ENCODE data around the gene LMO2. TPM values are rescaled to one million over a fixed set of nuclear protein-coding genes. Genes with fewer than 3 reads are reported as not detected.

The LMO2 gene
- total RNA-seq, 4 donors from 2014 or later, result 8.4 to 37.4 (median 19.3) TPM

GRCh38 chr11:33894398-33894746 is 2.5 kb upstream of the LMO2 start:
- TF ChIP-seq POLR2A (IDR thresholded peaks at IDR 0.05), result no peak
- TF ChIP-seq, protein P1, sequence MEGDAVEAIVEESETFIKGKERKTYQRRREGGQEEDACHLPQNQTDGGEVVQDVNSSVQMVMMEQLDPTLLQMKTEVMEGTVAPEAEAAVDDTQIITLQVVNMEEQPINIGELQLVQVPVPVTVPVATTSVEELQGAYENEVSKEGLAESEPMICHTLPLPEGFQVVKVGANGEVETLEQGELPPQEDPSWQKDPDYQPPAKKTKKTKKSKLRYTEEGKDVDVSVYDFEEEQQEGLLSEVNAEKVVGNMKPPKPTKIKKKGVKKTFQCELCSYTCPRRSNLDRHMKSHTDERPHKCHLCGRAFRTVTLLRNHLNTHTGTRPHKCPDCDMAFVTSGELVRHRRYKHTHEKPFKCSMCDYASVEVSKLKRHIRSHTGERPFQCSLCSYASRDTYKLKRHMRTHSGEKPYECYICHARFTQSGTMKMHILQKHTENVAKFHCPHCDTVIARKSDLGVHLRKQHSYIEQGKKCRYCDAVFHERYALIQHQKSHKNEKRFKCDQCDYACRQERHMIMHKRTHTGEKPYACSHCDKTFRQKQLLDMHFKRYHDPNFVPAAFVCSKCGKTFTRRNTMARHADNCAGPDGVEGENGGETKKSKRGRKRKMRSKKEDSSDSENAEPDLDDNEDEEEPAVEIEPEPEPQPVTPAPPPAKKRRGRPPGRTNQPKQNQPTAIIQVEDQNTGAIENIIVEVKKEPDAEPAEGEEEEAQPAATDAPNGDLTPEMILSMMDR (IDR thresholded peaks at IDR 0.05), result no peak
- TF ChIP-seq EP300 (IDR thresholded peaks at IDR 0.05), result no peak
- H3K4me1 ChIP-seq, result peaks cover 0 to 13% (median 3%) of the 10 kb centered on the region in 4 donors
- peak overlapping the region in 2 of 4 donors; percentile 20 for H3K27ac ChIP-seq
- DNase-seq (ENCODE audit: low spot score in 2 of 2), result no peak
- WGBS, 2 donors, result 80 to 82% methylated on average over 4 of the region's 4 CpGs
- no peaks in the 10 kb centered on the region for H3K27me3 ChIP-seq
- H3K9me3 ChIP-seq, result no peaks in the 10 kb centered on the region
- H3K36me3 ChIP-seq, result no peaks in the 10 kb centered on the region
- H3K4me3 ChIP-seq, result peak overlapping the region in 2 of 4 donors; percentile 18 to 26

DNA sequence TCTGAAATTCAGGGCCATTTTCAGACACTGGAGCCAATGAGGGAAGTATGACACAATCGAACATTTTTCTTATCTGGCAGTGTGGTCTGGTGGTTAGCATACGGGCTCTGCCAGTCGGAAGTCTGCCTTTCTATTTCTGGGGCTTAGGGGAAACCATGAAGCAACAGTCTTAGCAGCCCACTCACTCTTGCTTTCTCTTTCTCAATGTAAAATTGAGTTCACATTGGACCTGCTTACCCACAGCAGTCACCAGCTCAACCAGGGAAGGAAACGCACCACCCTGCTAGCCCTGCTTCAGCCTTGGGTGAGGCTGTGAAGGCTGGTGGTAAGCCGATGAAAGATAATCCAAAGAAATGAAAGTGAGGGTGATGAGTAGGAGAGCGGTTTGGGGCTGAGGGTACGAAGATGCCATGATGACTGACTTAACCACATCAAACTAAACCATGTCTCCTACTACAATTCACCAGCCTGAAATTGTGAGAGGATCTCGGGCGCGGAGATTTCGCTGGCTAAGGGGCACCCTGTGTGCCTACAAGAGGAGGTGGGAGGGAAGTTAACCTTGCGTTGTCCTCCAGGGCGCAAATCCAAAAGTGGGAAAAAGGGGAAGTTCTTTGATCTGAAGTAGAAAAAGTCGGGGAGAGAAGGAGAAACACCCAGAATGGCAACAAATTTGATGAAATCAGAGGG is 2.0 kb upstream of the LMO2 start:
- 75 to 82% methylated on average over 14 of the region's 14 CpGs for WGBS, 2 donors
- Histone ChIP-seq H3K4me1 (peaks cover 0 to 8% (median under 1%) of the 10 kb centered on the region in 4 donors), H3K27me3 (no peaks in the 10 kb centered on the region), H3K4me3 (peak overlapping the region in 2 of 4 donors; percentile 18 to 26), H3K27ac (peak overlapping the region in 2 of 4 donors; percentile 20), H3K36me3 (no peaks in the 10 kb centered on the region), H3K9me3 (no peaks in the 10 kb centered on the region)
- no peak for DNase-seq (ENCODE audit: low spot score in 2 of 2)
- TF ChIP-seq POLR2A (IDR thresholded peaks at IDR 0.05), result peak in 1 of 2 donors; percentile 9
- peak in 1 of 2 donors; percentile 24 for TF ChIP-seq EP300 (IDR thresholded peaks at IDR 0.05)
- TF ChIP-seq, protein P1 (IDR thresholded peaks at IDR 0.05), result no peak

GRCh38 chr11:33892906-33893594 is 1.2 kb upstream of the LMO2 start:
- Histone ChIP-seq H3K36me3 (no peaks in the 10 kb centered on the region), H3K9me3 (no peaks in the 10 kb centered on the region), H3K4me1 (peaks cover 0 to 7% (median 0%) of the 10 kb centered on the region in 4 donors), H3K27ac (no peak overlapping the region), H3K27me3 (no peaks in the 10 kb centered on the region), H3K4me3 (no peak overlapping the region)
- TF ChIP-seq EP300 (IDR thresholded peaks at IDR 0.05), result no peak
- WGBS, 2 donors, result 81 to 83% methylated on average over 11 of the region's 11 CpGs
- no peak for DNase-seq (ENCODE audit: low spot score in 2 of 2)

- Histone ChIP-seq H3K27ac (no peak overlapping the region), H3K36me3 (no peaks in the 10 kb centered on the region), H3K27me3 (no peaks in the 10 kb centered on the region), H3K9me3 (no peaks in the 10 kb centered on the region), H3K4me1 (no peaks in the 10 kb centered on the region), H3K4me3 (no peak overlapping the region)
- no peak for DNase-seq (ENCODE audit: low spot score in 2 of 2)
- TF ChIP-seq, protein P1 (IDR thresholded peaks at IDR 0.05), result no peak
- TF ChIP-seq POLR2A (IDR thresholded peaks at IDR 0.05) (no peak), EP300 (IDR thresholded peaks at IDR 0.05) (no peak)
- 86 to 97% methylated on average over 3 of the region's 3 CpGs for WGBS, 2 donors
Observed at GRCh38 chr11:33889821-33890378, 2.0 kb downstream of the LMO2 start.

- H3K36me3 ChIP-seq, result no peaks in the 10 kb centered on the region
- TF ChIP-seq, protein P1 (IDR thresholded peaks at IDR 0.05), result no peak
- no peak for TF ChIP-seq EP300 (IDR thresholded peaks at IDR 0.05)
- no peak for TF ChIP-seq POLR2A (IDR thresholded peaks at IDR 0.05)
- no peak for DNase-seq (ENCODE audit: low spot score in 2 of 2)
- no peak overlapping the region for H3K27ac ChIP-seq
- no peaks in the 10 kb centered on the region for H3K4me1 ChIP-seq
- no peak overlapping the region for H3K4me3 ChIP-seq
- H3K27me3 ChIP-seq, result no peaks in the 10 kb centered on the region
- 80% methylated on average over 6 of the region's 6 CpGs for WGBS, 2 donors
- no peaks in the 10 kb centered on the region for H3K9me3 ChIP-seq
Observed at GRCh38 chr11:33889296-33889695, 2.6 kb downstream of the LMO2 start.
